ENCODE data around the gene PDE5A. TPM values are rescaled to one million over a fixed set of nuclear protein-coding genes. Genes with fewer than 3 reads are reported as not detected.

Gene PDE5A
- polyA plus RNA-seq, 2 of the 4 experiments (the other 2 are of a cell fraction) = 0.27 to 1.0 TPM

- no peak overlapping the region for H3K27ac ChIP-seq
- 8% methylated on average over 3 of the region's 3 CpGs for WGBS (ENCODE audit: missing lambda C conversion rate)
- DNase-seq (ENCODE audit: low read depth in 1 of 2, low spot score in 1 of 2) (no peak), ATAC-seq (no peak), FAIRE-seq (no peak)
- TF ChIP-seq EHF (CRISPR knock-in tag; IDR thresholded peaks at IDR 0.05) (no peak), REST (IDR thresholded peaks at IDR 0.05) (no peak), ZNF302 (CRISPR knock-in tag; IDR thresholded peaks at IDR 0.05) (no peak), MYC (IDR thresholded peaks at IDR 0.05; ENCODE audit: borderline replicate concordance, low read length) (no peak), CBX8 (IDR thresholded peaks at IDR 0.05) (no peak), GATA3 (IDR thresholded peaks at IDR 0.05; ENCODE audit: borderline replicate concordance) (no peak), POLR2A (IDR thresholded peaks at IDR 0.05; ENCODE audit: low read length) (no peak), JUN (IDR thresholded peaks at IDR 0.05) (no peak), ZC3H11A (IDR thresholded peaks at IDR 0.05) (no peak), HEYL (CRISPR knock-in tag; IDR thresholded peaks at IDR 0.05) (no peak), FOSB (CRISPR knock-in tag; IDR thresholded peaks at IDR 0.05) (no peak), NFE2L2 (conservative IDR thresholded peaks at IDR 0.05; ENCODE audit: low read length) (no peak), CBX2 (IDR thresholded peaks at IDR 0.05; ENCODE audit: borderline replicate concordance, low read depth) (no peak), RNF2 (IDR thresholded peaks at IDR 0.05; ENCODE audit: borderline replicate concordance, low read depth) (no peak), USF2 (IDR thresholded peaks at IDR 0.05) (no peak), ESRRA (IDR thresholded peaks at IDR 0.05; ENCODE audit: borderline replicate concordance, low read length) (no peak), RAD21 (conservative IDR thresholded peaks at IDR 0.05 in 1 of 2, IDR thresholded peaks at IDR 0.05 in 1 of 2) (no peak), RCOR1 (IDR thresholded peaks at IDR 0.05; ENCODE audit: low read depth, low read length) (no peak)
- H3K9me3 ChIP-seq = no peaks in the 10 kb centered on the region
- H3K4me1 ChIP-seq = no peaks in the 10 kb centered on the region
- H3K4me3 ChIP-seq = no peak overlapping the region
- POLR2A ChIA-PET = no interaction called here
- CTCF ChIA-PET = no interaction called here
- no peak overlapping the region for H3K4me2 ChIP-seq
Observed at GRCh38 chr4:119647558-119647957, 19.0 kb upstream of the PDE5A start.

- 61% methylated on average over 5 of the region's 5 CpGs for WGBS (ENCODE audit: missing lambda C conversion rate)
- ChIA-PET POLR2A (no interaction called here), CTCF (interaction anchor here (0.7 to 1.2 kb wide), 2 partner anchors 17 to 18 kb away, joined by 3 read pairs; partner anchors contain the start of gene PDE5A)
- Histone ChIP-seq H3K4me2 (no peak overlapping the region), H3K4me3 (no peak overlapping the region), H3K4me1 (no peaks in the 10 kb centered on the region), H3K9me3 (no peaks in the 10 kb centered on the region), H3K27ac (no peak overlapping the region)
- no peak for ATAC-seq
- no peak for TF ChIP-seq PBX3 (IDR thresholded peaks at IDR 0.05)
- no peak for TF ChIP-seq RCOR1 (IDR thresholded peaks at IDR 0.05; ENCODE audit: low read depth, low read length)
- FAIRE-seq = no peak
- DNase-seq (ENCODE audit: low read depth in 1 of 2, low spot score in 1 of 2) = no peak
Observed at GRCh38 chr4:119646347-119647071, 17.9 kb upstream of the PDE5A start.

All from A549 (cell line).